GM12878 (cell line): ENCODE measurements around the gene SYT1.

Experiments
- ESRRA ChIP-seq: IDR thresholded peaks from 2 replicates; pipeline ENCODE4 v1.6.1; 2012; ENCODE audit warnings: mild to moderate bottlenecking, low read length, improper control_type of control experiment
- FOXM1 ChIP-seq: IDR thresholded peaks from 2 replicates; pipeline ENCODE4 v1.6.1; 2012; ENCODE audit warnings: low read depth, mild to moderate bottlenecking, inconsistent platforms, low read length, moderate library complexity
- IKZF1 ChIP-seq: fragments of 450-650 bp; conservative IDR thresholded peaks from 2 replicates; pipeline ENCODE4 v1.6.1; 2017; ENCODE audit warnings: antibody characterized with exemption, mild to moderate bottlenecking
- MXI1 ChIP-seq: fragments of 150-350 bp; IDR thresholded peaks from 2 replicates; pipeline ENCODE4 v1.6.1; 2011; ENCODE audit warnings: low read depth, mild to moderate bottlenecking, inconsistent platforms, low read length, improper control_type of control experiment
- MYC ChIP-seq: IDR thresholded peaks from 2 replicates; pipeline ENCODE4 v1.6.1; 2011; ENCODE audit warnings: mild to moderate bottlenecking, low read length, moderate library complexity, inconsistent platforms; ENCODE audit not compliant: insufficient read depth, insufficient replicate concordance, insufficient read length, severe bottlenecking
- NR2C2 ChIP-seq: IDR thresholded peaks from 2 replicates; pipeline ENCODE4 v1.6.1; 2011; ENCODE audit warnings: borderline replicate concordance, low read depth; ENCODE audit not compliant: control insufficient read depth, insufficient read length
- SIN3A ChIP-seq: IDR thresholded peaks from 2 replicates; pipeline ENCODE4 v1.6.1; 2012; ENCODE audit warnings: low read depth, low read length, improper control_type of control experiment
- SPI1 ChIP-seq: IDR thresholded peaks from 2 replicates; pipeline ENCODE4 v1.6.1; 2011; ENCODE audit warnings: low read depth, mild to moderate bottlenecking, low read length, moderate library complexity, borderline replicate concordance; ENCODE audit not compliant: insufficient read depth
- TARDBP ChIP-seq: IDR thresholded peaks from 2 replicates; pipeline ENCODE4 v1.6.1; 2016; ENCODE audit warnings: borderline replicate concordance
- TBL1XR1 ChIP-seq: IDR thresholded peaks from 2 replicates; pipeline ENCODE4 v1.6.1; 2012; ENCODE audit warnings: low read depth, low read length, improper control_type of control experiment
- ZNF24 ChIP-seq: fragments of 450-650 bp; IDR thresholded peaks from 2 replicates; pipeline ENCODE4 v1.6.1; 2017; ENCODE audit warnings: antibody characterized with exemption, mild to moderate bottlenecking
- TF ChIP-seq, protein P1 (sequence below), 3 experiments: IDR thresholded peaks in 2 of 3; conservative IDR thresholded peaks in 1 of 3; 2 replicates each; pipeline ENCODE4 v1.5.1; 2011; ENCODE audit warnings: low read depth in 3 of 3, low read length in 3 of 3, mild to moderate bottlenecking in 3 of 3, control low read depth in 2 of 3, moderate library complexity in 2 of 3, inconsistent platforms in 1 of 3, mixed read lengths in 1 of 3; ENCODE audit not compliant: control insufficient read depth in 2 of 3, insufficient read depth in 1 of 3; ENCODE audit errors: extremely low read depth in 1 of 3
- TF ChIP-seq, protein P2 (sequence below): IDR thresholded peaks from 2 replicates; pipeline ENCODE4 v1.6.1; 2012; ENCODE audit warnings: low read depth, low read length, improper control_type of control experiment
- TF ChIP-seq, protein P3 (sequence below): fragments of 450-650 bp; formaldehyde crosslinking; IDR thresholded peaks from 2 replicates; pipeline ENCODE4 v1.5.0; 2022; ENCODE audit warnings: mild to moderate bottlenecking, missing genetic modification characterization

DNA sequence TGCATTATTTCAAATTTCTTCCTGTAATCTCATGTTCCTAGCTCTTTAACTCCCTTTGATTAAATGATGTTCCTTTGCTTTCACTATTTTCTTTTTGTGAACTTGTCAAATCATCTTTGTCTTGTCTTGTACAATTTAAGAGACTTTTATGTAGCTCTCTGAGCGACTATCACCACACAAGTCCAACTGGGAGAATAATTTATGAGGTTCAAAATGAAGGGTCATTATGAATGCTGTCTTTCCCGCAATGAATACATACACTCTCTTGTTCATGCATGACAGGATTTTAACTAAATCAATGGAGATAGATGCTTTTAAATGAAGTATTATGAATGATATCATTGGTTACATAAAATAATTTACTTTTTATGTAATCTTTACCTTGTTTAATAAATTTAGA, 418.8 kb downstream of the SYT1 start:
- no peak for TF ChIP-seq IKZF1
- TF ChIP-seq, protein P1, sequence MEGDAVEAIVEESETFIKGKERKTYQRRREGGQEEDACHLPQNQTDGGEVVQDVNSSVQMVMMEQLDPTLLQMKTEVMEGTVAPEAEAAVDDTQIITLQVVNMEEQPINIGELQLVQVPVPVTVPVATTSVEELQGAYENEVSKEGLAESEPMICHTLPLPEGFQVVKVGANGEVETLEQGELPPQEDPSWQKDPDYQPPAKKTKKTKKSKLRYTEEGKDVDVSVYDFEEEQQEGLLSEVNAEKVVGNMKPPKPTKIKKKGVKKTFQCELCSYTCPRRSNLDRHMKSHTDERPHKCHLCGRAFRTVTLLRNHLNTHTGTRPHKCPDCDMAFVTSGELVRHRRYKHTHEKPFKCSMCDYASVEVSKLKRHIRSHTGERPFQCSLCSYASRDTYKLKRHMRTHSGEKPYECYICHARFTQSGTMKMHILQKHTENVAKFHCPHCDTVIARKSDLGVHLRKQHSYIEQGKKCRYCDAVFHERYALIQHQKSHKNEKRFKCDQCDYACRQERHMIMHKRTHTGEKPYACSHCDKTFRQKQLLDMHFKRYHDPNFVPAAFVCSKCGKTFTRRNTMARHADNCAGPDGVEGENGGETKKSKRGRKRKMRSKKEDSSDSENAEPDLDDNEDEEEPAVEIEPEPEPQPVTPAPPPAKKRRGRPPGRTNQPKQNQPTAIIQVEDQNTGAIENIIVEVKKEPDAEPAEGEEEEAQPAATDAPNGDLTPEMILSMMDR (IDR thresholded peaks at IDR 0.05 in 2 of 3, conservative IDR thresholded peaks at IDR 0.05 in 1 of 3; ENCODE audit: control insufficient read depth in 2 of 3, extremely low read depth in 1 of 3, insufficient read depth in 1 of 3, low read depth in 3 of 3, low read length in 3 of 3) = no peak
- TF ChIP-seq ESRRA = no peak
- no peak for TF ChIP-seq FOXM1
- no peak for TF ChIP-seq MXI1
- no peak for TF ChIP-seq MYC
- TF ChIP-seq SIN3A = no peak
- TF ChIP-seq ZNF24 = no peak
- TF ChIP-seq TARDBP = no peak
- no peak for TF ChIP-seq SPI1
- TF ChIP-seq TBL1XR1 = no peak
- TF ChIP-seq NR2C2 = no peak
- TF ChIP-seq, protein P2, sequence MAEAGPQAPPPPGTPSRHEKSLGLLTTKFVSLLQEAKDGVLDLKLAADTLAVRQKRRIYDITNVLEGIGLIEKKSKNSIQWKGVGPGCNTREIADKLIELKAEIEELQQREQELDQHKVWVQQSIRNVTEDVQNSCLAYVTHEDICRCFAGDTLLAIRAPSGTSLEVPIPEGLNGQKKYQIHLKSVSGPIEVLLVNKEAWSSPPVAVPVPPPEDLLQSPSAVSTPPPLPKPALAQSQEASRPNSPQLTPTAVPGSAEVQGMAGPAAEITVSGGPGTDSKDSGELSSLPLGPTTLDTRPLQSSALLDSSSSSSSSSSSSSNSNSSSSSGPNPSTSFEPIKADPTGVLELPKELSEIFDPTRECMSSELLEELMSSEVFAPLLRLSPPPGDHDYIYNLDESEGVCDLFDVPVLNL = no peak
- TF ChIP-seq, protein P3, sequence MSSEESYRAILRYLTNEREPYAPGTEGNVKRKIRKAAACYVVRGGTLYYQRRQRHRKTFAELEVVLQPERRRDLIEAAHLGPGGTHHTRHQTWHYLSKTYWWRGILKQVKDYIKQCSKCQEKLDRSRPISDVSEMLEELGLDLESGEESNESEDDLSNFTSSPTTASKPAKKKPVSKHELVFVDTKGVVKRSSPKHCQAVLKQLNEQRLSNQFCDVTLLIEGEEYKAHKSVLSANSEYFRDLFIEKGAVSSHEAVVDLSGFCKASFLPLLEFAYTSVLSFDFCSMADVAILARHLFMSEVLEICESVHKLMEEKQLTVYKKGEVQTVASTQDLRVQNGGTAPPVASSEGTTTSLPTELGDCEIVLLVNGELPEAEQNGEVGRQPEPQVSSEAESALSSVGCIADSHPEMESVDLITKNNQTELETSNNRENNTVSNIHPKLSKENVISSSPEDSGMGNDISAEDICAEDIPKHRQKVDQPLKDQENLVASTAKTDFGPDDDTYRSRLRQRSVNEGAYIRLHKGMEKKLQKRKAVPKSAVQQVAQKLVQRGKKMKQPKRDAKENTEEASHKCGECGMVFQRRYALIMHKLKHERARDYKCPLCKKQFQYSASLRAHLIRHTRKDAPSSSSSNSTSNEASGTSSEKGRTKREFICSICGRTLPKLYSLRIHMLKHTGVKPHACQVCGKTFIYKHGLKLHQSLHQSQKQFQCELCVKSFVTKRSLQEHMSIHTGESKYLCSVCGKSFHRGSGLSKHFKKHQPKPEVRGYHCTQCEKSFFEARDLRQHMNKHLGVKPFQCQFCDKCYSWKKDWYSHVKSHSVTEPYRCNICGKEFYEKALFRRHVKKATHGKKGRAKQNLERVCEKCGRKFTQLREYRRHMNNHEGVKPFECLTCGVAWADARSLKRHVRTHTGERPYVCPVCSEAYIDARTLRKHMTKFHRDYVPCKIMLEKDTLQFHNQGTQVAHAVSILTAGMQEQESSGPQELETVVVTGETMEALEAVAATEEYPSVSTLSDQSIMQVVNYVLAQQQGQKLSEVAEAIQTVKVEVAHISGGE (CRISPR knock-in tag) = no peak
